IMR-90 (cell line): ENCODE results near the gene DIP2B. TPM values are rescaled to one million over a fixed set of nuclear protein-coding genes. Genes with fewer than 3 reads are reported as not detected.
A peak's percentile ranks its signal among the peaks of the same experiment; 100 is the strongest.

Experiments used
- ATAC-seq: fragments of 200-7000 bp; cut with Tn5 transposase; 2 replicates; pipeline ENCODE4 v1.9.1; 2020; ENCODE audit warnings: low read depth, mild to moderate bottlenecking, moderate library complexity
- BruUV-seq: library from RNA; stranded (reverse); fragments of 400-500 nt; replicated peaks from 2 replicates; lab custom pipeline; 2021; lab: Mats Ljungman, UMichigan
- CTCF ChIA-PET: fragments of 300-600 bp; formaldehyde crosslinking; extraction: SDS; loops from one replicate; lab custom pipeline; 2021; ENCODE audit warnings: antibody characterized with exemption; lab: Yijun Ruan, JAX
- POLR2A ChIA-PET: fragments of 300-600 bp; sonication (Branson Sonifier 250); formaldehyde crosslinking; loops from one replicate; lab custom pipeline; 2022; ENCODE audit warnings: antibody characterized with exemption; ENCODE audit not compliant: unreplicated experiment; lab: Charles Lee
- DNase-seq: peaks from one replicate; pipeline ENCODE4 v3.0.0; 2013
- H2AFZ ChIP-seq: replicated peaks from 2 replicates; pipeline ENCODE3; 2013; ENCODE audit warnings: low read length, mild to moderate bottlenecking; ENCODE audit not compliant: poor library complexity
- H2AK5ac ChIP-seq: 2 replicates; pipeline ENCODE4 v1.6.1; 2013; ENCODE audit warnings: low read depth, low read length, inconsistent platforms
- H2AK9ac ChIP-seq: replicated peaks from 2 replicates; pipeline ENCODE3; 2013; ENCODE audit warnings: mild to moderate bottlenecking, low read depth, low read length, moderate library complexity; ENCODE audit not compliant: poor library complexity
- H2BK120ac ChIP-seq: 2 replicates; pipeline ENCODE4 v1.6.1; 2013; ENCODE audit warnings: low read depth, low read length, inconsistent platforms
- H2BK15ac ChIP-seq: 3 replicates; pipeline ENCODE4 v1.6.1; 2013; ENCODE audit warnings: low read depth, low read length, inconsistent platforms
- H2BK20ac ChIP-seq: 2 replicates; pipeline ENCODE4 v1.6.1; 2013; ENCODE audit warnings: low read depth, mild to moderate bottlenecking, inconsistent platforms, low read length, moderate library complexity
- H2BK5ac ChIP-seq: 2 replicates; pipeline ENCODE4 v1.6.1; 2013; ENCODE audit warnings: mild to moderate bottlenecking, low read depth, low read length, inconsistent platforms; ENCODE audit not compliant: poor library complexity, severe bottlenecking
- H3K14ac ChIP-seq: replicated peaks from 2 replicates; pipeline ENCODE4 v1.6.1; 2013; ENCODE audit warnings: low read depth, low read length, inconsistent platforms
- H3K18ac ChIP-seq: 2 replicates; pipeline ENCODE4 v1.6.1; 2013; ENCODE audit warnings: low read depth, low read length, control low read depth
- H3K23ac ChIP-seq: 2 replicates; pipeline ENCODE4 v1.6.1; 2013; ENCODE audit warnings: low read depth, low read length, inconsistent platforms
- H3K27ac ChIP-seq: 2 replicates; pipeline ENCODE4 v1.5.1; 2013; ENCODE audit warnings: mild to moderate bottlenecking, control low read depth, low read length; ENCODE audit not compliant: insufficient read depth
- H3K27me3 ChIP-seq: 2 replicates; pipeline ENCODE4 v1.6.1; 2013; ENCODE audit warnings: low read length; ENCODE audit not compliant: control insufficient read depth, insufficient read depth
- H3K36me3 ChIP-seq: 2 replicates; pipeline ENCODE4 v1.6.1; 2013; ENCODE audit warnings: low read length, mixed read lengths; ENCODE audit not compliant: control insufficient read depth, insufficient read depth
- H3K4ac ChIP-seq: 2 replicates; pipeline ENCODE4 v1.6.1; 2013; ENCODE audit warnings: low read depth, low read length, inconsistent platforms
- H3K4me1 ChIP-seq: 2 replicates; pipeline ENCODE4 v1.6.1; 2013; ENCODE audit warnings: low read length, mixed read lengths; ENCODE audit not compliant: control insufficient read depth, insufficient read depth
- H3K4me2 ChIP-seq: 2 replicates; pipeline ENCODE4 v1.6.1; 2013; ENCODE audit warnings: low read depth, mild to moderate bottlenecking, control low read depth, low read length, moderate library complexity
- H3K4me3 ChIP-seq: 2 replicates; pipeline ENCODE4 v1.5.1; 2013; ENCODE audit warnings: low read depth, mild to moderate bottlenecking, control low read depth, low read length, moderate library complexity; ENCODE audit not compliant: insufficient read depth
- H3K56ac ChIP-seq: 2 replicates; pipeline ENCODE4 v1.6.1; 2013; ENCODE audit warnings: low read length, inconsistent platforms; ENCODE audit not compliant: insufficient read depth; ENCODE audit errors: extremely low read depth
- H3K79me1 ChIP-seq, 2 experiments: 2 replicates each; pipeline ENCODE4 v1.6.1; 2013; ENCODE audit warnings: low read length in 2 of 2, inconsistent platforms in 1 of 2, low read depth in 1 of 2
- H3K9ac ChIP-seq: 2 replicates; pipeline ENCODE4 v1.6.1; 2013; ENCODE audit warnings: low read depth, low read length, control low read depth
- H3K9me1 ChIP-seq: 2 replicates; pipeline ENCODE4 v1.6.1; 2013; ENCODE audit warnings: low read length, inconsistent platforms; ENCODE audit not compliant: insufficient read depth
- H3K9me3 ChIP-seq: 2 replicates; pipeline ENCODE4 v1.6.1; 2013; ENCODE audit warnings: low read length; ENCODE audit not compliant: control insufficient read depth, insufficient read depth
- H4K20me1 ChIP-seq: 2 replicates; pipeline ENCODE4 v1.6.1; 2013; ENCODE audit warnings: low read length, inconsistent platforms; ENCODE audit not compliant: insufficient read depth
- H4K5ac ChIP-seq: 2 replicates; pipeline ENCODE4 v1.6.1; 2013; ENCODE audit warnings: mild to moderate bottlenecking, low read depth, low read length, control low read depth
- H4K8ac ChIP-seq, 2 experiments: 2 replicates each; pipeline ENCODE4 v1.6.1; 2013; ENCODE audit warnings: low read depth in 2 of 2, low read length in 2 of 2, control low read depth in 1 of 2, inconsistent platforms in 1 of 2
- H4K91ac ChIP-seq: 2 replicates; pipeline ENCODE4 v1.6.1; 2013; ENCODE audit warnings: low read depth, low read length, inconsistent platforms; ENCODE audit not compliant: insufficient read depth
- BHLHE40 ChIP-seq: fragments of 150-350 bp; IDR thresholded peaks from 2 replicates; pipeline ENCODE4 v1.6.1; 2016; ENCODE audit warnings: mild to moderate bottlenecking, low read depth, low read length
- CEBPB ChIP-seq: IDR thresholded peaks from 2 replicates; pipeline ENCODE4 v1.6.1; 2012; ENCODE audit warnings: low read depth, low read length, improper control_type of control experiment
- CTCF ChIP-seq: conservative IDR thresholded peaks from 2 replicates; pipeline ENCODE4 v1.5.1; 2012; ENCODE audit warnings: mild to moderate bottlenecking, low read depth, low read length, improper control_type of control experiment
- ELK1 ChIP-seq: fragments of 150-350 bp; IDR thresholded peaks from 2 replicates; pipeline ENCODE4 v1.6.1; 2016; ENCODE audit warnings: low read depth, mild to moderate bottlenecking, low read length, moderate library complexity, borderline replicate concordance
- FOS ChIP-seq: fragments of 150-350 bp; IDR thresholded peaks from 2 replicates; pipeline ENCODE4 v1.6.1; 2016; ENCODE audit warnings: low read depth, low read length
- MAFK ChIP-seq: IDR thresholded peaks from 2 replicates; pipeline ENCODE4 v1.6.1; 2012; ENCODE audit warnings: low read depth, low read length, improper control_type of control experiment
- MAZ ChIP-seq: IDR thresholded peaks from 2 replicates; pipeline ENCODE4 v1.6.1; 2012; ENCODE audit warnings: low read depth, mild to moderate bottlenecking, low read length, improper control_type of control experiment, moderate library complexity, borderline replicate concordance
- RAD21 ChIP-seq: IDR thresholded peaks from 2 replicates; pipeline ENCODE4 v1.6.1; 2012; ENCODE audit warnings: low read length, improper control_type of control experiment
- RFX5 ChIP-seq: IDR thresholded peaks from 2 replicates; pipeline ENCODE4 v1.8.0; 2012; ENCODE audit warnings: low read depth, mild to moderate bottlenecking, low read length, moderate library complexity
- SMC3 ChIP-seq: fragments of 150-350 bp; IDR thresholded peaks from 2 replicates; pipeline ENCODE4 v1.6.1; 2016; ENCODE audit warnings: low read depth, mild to moderate bottlenecking, antibody characterized with exemption, low read length, moderate library complexity
- USF2 ChIP-seq: fragments of 150-350 bp; IDR thresholded peaks from 2 replicates; pipeline ENCODE4 v1.6.1; 2017; ENCODE audit warnings: mild to moderate bottlenecking, antibody characterized with exemption, low read length, low read depth
- WGBS, 2 experiments: methylation state at CpG; one replicate each; pipeline versions ENCODE4 v1.1.5 to v1.1.7; 2013; ENCODE audit warnings: missing lambda C conversion rate in 2 of 2; ENCODE audit not compliant: insufficient read length in 1 of 2; ENCODE audit errors: extremely low coverage in 2 of 2; 5-methylcytosine and 5-hydroxymethylcytosine counted together
- dilution Hi-C: fragments of 300-500 bp; cut with HindIII; formaldehyde crosslinking; loops from one replicate; pipeline ENCODE4 v1.14.3; 2018; ENCODE audit warnings: low sequenced_read_pairs; ENCODE audit not compliant: unreplicated experiment
- in situ Hi-C: fragments of 300-500 bp; cut with MboI; formaldehyde crosslinking; loops from 3 replicates; pipeline ENCODE4 v1.14.3; 2019; ENCODE audit warnings: low sequenced_read_pairs, inconsistent platforms, mixed read lengths
- intact Hi-C: fragments of 100-400 bp; cut with micrococcal nuclease; formaldehyde crosslinking; loops from 2 replicates; pipeline ENCODE4 v1.10.0; 2022
- polyA plus RNA-seq, 3 experiments: library from polyadenylated mRNA; depleted of rRNA; stranded (reverse); fragments of >200 nt; gene quantifications; 2 replicates each; pipeline ENCODE4 v1.2.3, GENCODE V29; 2012; ENCODE audit warnings: low replicate concordance in 1 of 3
- total RNA-seq: library from RNA; depleted of rRNA; stranded (reverse); fragments of >200 nt; gene quantifications from 2 replicates; pipeline ENCODE4 v1.2.3, GENCODE V29; 2012

Gene DIP2B
- total and polyA plus RNA-seq, 2 of the 4 experiments (the other 2 are of a cell fraction), result 7.7 to 12.9 TPM

- in situ Hi-C loops, result no loop called here
- H3K23ac ChIP-seq, result peak overlapping the region; percentile 44; the same call in 1 of the 2 replicates
These were observed 68.5 kb downstream of the DIP2B start for GRCh38 chr12:50573271-50573670.

More at GRCh38 chr12:50573271-50573670, 68.5 kb downstream of the DIP2B start:
- H4K91ac ChIP-seq, result no peak overlapping the region
- dilution Hi-C loops, result no loop called here
- peaks cover 19% of the 10 kb centered on the region for H3K9me1 ChIP-seq
- peak overlapping the region; percentile 42; the same call in 1 of the 2 replicates for H2BK20ac ChIP-seq
- DNase-seq (no peak), ATAC-seq (no peak)
- peak overlapping the region; percentile 7 for H2BK5ac ChIP-seq
- peaks cover 28% of the 10 kb centered on the region; the same call in 1 of the 2 replicates for H4K20me1 ChIP-seq
- H3K4me3 ChIP-seq, result no peak overlapping the region
- H4K8ac ChIP-seq, result peak overlapping the region in 1 of 2 experiments; percentile 20; a peak in 1 of 4 replicates
- H2BK15ac ChIP-seq, result no peak overlapping the region
- peak overlapping the region; percentile 0; the same call in 1 of the 2 replicates for H2AK5ac ChIP-seq
- no peak overlapping the region for H3K9ac ChIP-seq
- intact Hi-C loops, result loop anchor here (5.0 kb wide), 3 partner anchors 49 to 64 kb away; no protein-coding TSS in a partner anchor
- H3K9me3 ChIP-seq, result no peaks in the 10 kb centered on the region
- peak overlapping the region; percentile 81 for H3K18ac ChIP-seq
- TF ChIP-seq BHLHE40 (no peak), USF2 (no peak), MAFK (no peak), CEBPB (no peak), FOS (no peak), CTCF (no peak), MAZ (no peak), SMC3 (no peak), RFX5 (no peak), RAD21 (no peak), ELK1 (no peak)
- WGBS, 2 experiments, result no CpG with 5 or more reads among the region's 2 CpGs
- BruUV-seq, result no TSS peak
- peaks cover 29 to 66% of the 10 kb centered on the region in 2 experiments for H3K79me1 ChIP-seq
- peaks cover 25% of the 10 kb centered on the region for H3K4me1 ChIP-seq
- peak overlapping the region; percentile 2; the same call in 1 of the 2 replicates for H3K27ac ChIP-seq
- H3K36me3 ChIP-seq, result no peaks in the 10 kb centered on the region
- H2AK9ac ChIP-seq, result no peak overlapping the region
- no peak overlapping the region for H2AFZ ChIP-seq
- no peak overlapping the region for H3K14ac ChIP-seq
- ChIA-PET POLR2A (no interaction called here), CTCF (interaction anchor here (0.6 kb wide), 1 partner anchor 36 kb away, joined by 4 read pairs; no protein-coding TSS in a partner anchor)
- no peak overlapping the region for H3K4me2 ChIP-seq
- H2BK120ac ChIP-seq, result no peak overlapping the region
- H4K5ac ChIP-seq, result peak overlapping the region; percentile 26; the same call in 1 of the 2 replicates
- no peaks in the 10 kb centered on the region for H3K27me3 ChIP-seq
- H3K56ac ChIP-seq, result no peak overlapping the region
- H3K4ac ChIP-seq, result peak overlapping the region; percentile 17; the same call in 1 of the 2 replicates
